ENCODE measurements around the gene MYO19. TPM values are rescaled to one million over a fixed set of nuclear protein-coding genes. Genes with fewer than 3 reads are reported as not detected.
"Not testable (repeated sequence)": the region's sequence is repeated elsewhere in the genome, so short reads cannot be mapped to it uniquely, and the experiment has no call there.

MYO19 gene
- total and polyA plus RNA-seq, 2 of the 8 experiments (the other 6 are each of a cell fraction or from before 2014, with no cell fraction given) = 126 to 163 TPM

GRCh38 chr17:36485027-36485426 lies 49.6 kb downstream of the MYO19 start (continued):
- TF ChIP-seq GTF2F1 (IDR thresholded peaks at IDR 0.05; ENCODE audit: borderline replicate concordance, low read depth, low read length) = no peak
- TF ChIP-seq BCL11A (IDR thresholded peaks at IDR 0.05; ENCODE audit: low read depth in 2 of 2, low read length in 2 of 2) = no peak
- TF ChIP-seq SIRT6 (IDR thresholded peaks at IDR 0.05; ENCODE audit: low read length) = no peak
- TF ChIP-seq SP4 (IDR thresholded peaks at IDR 0.05; ENCODE audit: low read length) = no peak

- not testable (repeated sequence) for H2AK5ac ChIP-seq (ENCODE audit: low read depth, low read length); H2AFZ ChIP-seq (ENCODE audit: low read length); H3K9me3 ChIP-seq (ENCODE audit: insufficient read depth in 2 of 2, low read depth in 1 of 2, low read length in 1 of 2); H2BK5ac ChIP-seq (ENCODE audit: low read depth, low read length); H2BK12ac ChIP-seq (ENCODE audit: low read depth, low read length); H4K5ac ChIP-seq (ENCODE audit: insufficient read length, low read depth, low read length); H3K79me1 ChIP-seq (ENCODE audit: low read depth, low read length); H3K4me2 ChIP-seq (ENCODE audit: insufficient read depth in 1 of 2, low read depth in 2 of 2, low read length in 2 of 2); H4K91ac ChIP-seq (replicated peaks; ENCODE audit: insufficient read length, low read length); H3K4ac ChIP-seq (replicated peaks; ENCODE audit: insufficient read length, low read depth, low read length); H2BK15ac ChIP-seq (ENCODE audit: low read length); H2BK120ac ChIP-seq (replicated peaks; ENCODE audit: low read depth, low read length); H3K27ac ChIP-seq (ENCODE audit: low read depth, low read length); H3K56ac ChIP-seq (replicated peaks; ENCODE audit: insufficient read length, low read depth, low read length); FAIRE-seq; H3K36me3 ChIP-seq (ENCODE audit: control insufficient read depth in 2 of 4, insufficient read depth in 4 of 4, low read length in 3 of 4); H3K4me3 ChIP-seq (ENCODE audit: extremely low read depth in 1 of 4, insufficient read depth in 2 of 4, low read depth in 3 of 4, low read length in 4 of 4); H3K18ac ChIP-seq (ENCODE audit: extremely low read depth, low read length); H3K9ac ChIP-seq (replicated peaks in 1 of 4; ENCODE audit: extremely low read depth in 1 of 4, low read depth in 3 of 4, low read length in 3 of 4); H3K23me2 ChIP-seq (ENCODE audit: low read depth, low read length); H4K20me1 ChIP-seq (replicated peaks in 1 of 2; ENCODE audit: control insufficient read depth in 1 of 2, insufficient read depth in 2 of 2, low read length in 2 of 2); H3K23ac ChIP-seq (ENCODE audit: insufficient read length); DNase-seq (ENCODE audit: low read depth in 1 of 2, low spot score in 2 of 2); H3K14ac ChIP-seq (ENCODE audit: insufficient read length); H4K8ac ChIP-seq (ENCODE audit: extremely low read depth, insufficient read depth, low read length)
- ChIA-PET CTCF (ENCODE audit: partially characterized antibody) (interaction anchor here (1.4 to 2.9 kb wide), 4 partner anchors 10 to 301 kb away, joined by 3 to 17 read pairs (median 10); no protein-coding TSS in a partner anchor), POLR2A (ENCODE audit: partially characterized antibody) (interaction anchor here (1.2 to 1.4 kb wide), 2 partner anchors 14 to 53 kb away, joined by 3 read pairs; no protein-coding TSS in a partner anchor)
- Histone ChIP-seq H3K27me3 (replicated peaks in 1 of 4; ENCODE audit: control insufficient read depth in 3 of 4, extremely low read depth in 1 of 4, insufficient read depth in 3 of 4, low read length in 3 of 4) (peaks cover 15 to 31% (median 26%) of the 10 kb centered on the region in 4 experiments), H2BK20ac (ENCODE audit: low read length) (peak overlapping the region; percentile 86; the same call in 1 of the 2 replicates), H3K4me1 (replicated peaks in 1 of 4; ENCODE audit: control insufficient read depth in 3 of 4, insufficient read depth in 4 of 4, low read length in 3 of 4) (peaks cover 0 to 11% (median 9%) of the 10 kb centered on the region in 4 experiments; a peak in 5 of 7 replicates), H3K79me2 (ENCODE audit: control insufficient read depth in 1 of 2, insufficient read depth in 2 of 2, low read length in 2 of 2) (peaks cover 0 to 20% of the 10 kb centered on the region in 2 experiments; a peak in 2 of 4 replicates)
- WGBS, 2 experiments (ENCODE audit: extremely low coverage in 1 of 2, insufficient coverage in 1 of 2, insufficient read length in 1 of 2, insufficient replicate concordance in 2 of 2, low coverage in 1 of 2, low lambda C conversion rate in 2 of 2, missing lambda C conversion rate in 1 of 2) = 91% methylated on average over 7 of the region's 7 CpGs; no CpG with 5 or more reads in 1 of the 2 experiments
Observed at GRCh38 chr17:36484021-36484420, 50.6 kb downstream of the MYO19 start.

All from H1 (cell line).